SK-N-SH treated with all-trans-retinoic acid at 6 μM for 48 hours (cell line): Measurements from ENCODE around the gene BRD9.

ENCODE experiments used
- ATAC-seq: fragments of 200-7000 bp; cut with Tn5 transposase; 3 replicates; pipeline ENCODE4 v1.9.1; 2020; ENCODE audit warnings: mild to moderate bottlenecking, moderate library complexity
- ARNTL ChIP-seq: fragments of 450-650 bp; formaldehyde crosslinking; IDR thresholded peaks from 2 replicates; pipeline ENCODE4 v1.5.0; 2020; ENCODE audit warnings: low read depth, mild to moderate bottlenecking, moderate library complexity, borderline replicate concordance
- BACH2 ChIP-seq: fragments of 250-450 bp; sonication (Bioruptor Pico); IDR thresholded peaks from 2 replicates; pipeline ENCODE4 v1.9.0; 2021; ENCODE audit warnings: mild to moderate bottlenecking, borderline replicate concordance
- CSDC2 ChIP-seq: fragments of 250-450 bp; sonication (Bioruptor Pico); IDR thresholded peaks from 2 replicates; pipeline ENCODE4 v1.5.0; 2020; ENCODE audit warnings: mild to moderate bottlenecking, moderate library complexity
- GLIS3 ChIP-seq: fragments of 250-450 bp; sonication (Bioruptor Pico); IDR thresholded peaks from 2 replicates; pipeline ENCODE4 v1.5.0; 2020; ENCODE audit warnings: mild to moderate bottlenecking, moderate library complexity
- ISL1 ChIP-seq: fragments of 250-450 bp; sonication (Bioruptor Pico); IDR thresholded peaks from 2 replicates; pipeline ENCODE4 v2.1.2; 2022; ENCODE audit warnings: mild to moderate bottlenecking, moderate library complexity
- PPARA ChIP-seq: fragments of 250-450 bp; sonication (Bioruptor Pico); IDR thresholded peaks from 2 replicates; pipeline ENCODE4 v1.5.0; 2020; ENCODE audit warnings: mild to moderate bottlenecking, borderline replicate concordance
- RARB ChIP-seq: fragments of 250-450 bp; sonication (Bioruptor Pico); IDR thresholded peaks from 2 replicates; pipeline ENCODE4 v1.8.0; 2021; ENCODE audit warnings: mild to moderate bottlenecking, moderate library complexity
- SNAI2 ChIP-seq: fragments of 250-450 bp; sonication (Bioruptor Pico); IDR thresholded peaks from 2 replicates; pipeline ENCODE4 v1.5.0; 2020; ENCODE audit warnings: mild to moderate bottlenecking, moderate library complexity
- TCF4 ChIP-seq: fragments of 250-450 bp; sonication (Bioruptor Pico); IDR thresholded peaks from 2 replicates; pipeline ENCODE4 v1.8.0; 2021; ENCODE audit warnings: mild to moderate bottlenecking, moderate library complexity, borderline replicate concordance
- TOX ChIP-seq: fragments of 250-450 bp; sonication (Bioruptor Pico); IDR thresholded peaks from 2 replicates; pipeline ENCODE4 v1.8.0; 2021; ENCODE audit warnings: mild to moderate bottlenecking, moderate library complexity, borderline replicate concordance
- ZC3H10 ChIP-seq: fragments of 250-450 bp; sonication (Bioruptor Pico); IDR thresholded peaks from 2 replicates; pipeline ENCODE4 v1.5.1; 2021; ENCODE audit warnings: mild to moderate bottlenecking, moderate library complexity
- ZFP3 ChIP-seq: fragments of 250-450 bp; sonication (Bioruptor Pico); IDR thresholded peaks from 2 replicates; pipeline ENCODE4 v1.5.0; 2020; ENCODE audit warnings: mild to moderate bottlenecking, moderate library complexity
- ZFP30 ChIP-seq: fragments of 450-650 bp; formaldehyde crosslinking; IDR thresholded peaks from 2 replicates; pipeline ENCODE4 v1.5.0; 2022; ENCODE audit warnings: mild to moderate bottlenecking, moderate library complexity
- ZNF8 ChIP-seq: fragments of 450-650 bp; formaldehyde crosslinking; IDR thresholded peaks from 2 replicates; pipeline ENCODE4 v1.5.0; 2020; ENCODE audit warnings: mild to moderate bottlenecking, moderate library complexity
- TF ChIP-seq, protein P1 (sequence below): fragments of 250-450 bp; sonication (Bioruptor Pico); IDR thresholded peaks from 2 replicates; pipeline ENCODE4 v1.5.0; 2020; ENCODE audit warnings: mild to moderate bottlenecking, moderate library complexity
- TF ChIP-seq, protein P2 (sequence below): fragments of 250-450 bp; sonication (Bioruptor Pico); IDR thresholded peaks from 2 replicates; pipeline ENCODE4 v1.5.1; 2020; ENCODE audit warnings: low read depth, mild to moderate bottlenecking, moderate library complexity
- TF ChIP-seq, protein P3 (sequence below): fragments of 250-450 bp; sonication (Bioruptor Pico); IDR thresholded peaks from 2 replicates; pipeline ENCODE4 v1.8.0; 2020; ENCODE audit warnings: mild to moderate bottlenecking, moderate library complexity, borderline replicate concordance
- TF ChIP-seq, protein P4 (sequence below): fragments of 250-450 bp; sonication (Bioruptor Pico); IDR thresholded peaks from 2 replicates; pipeline ENCODE4 v1.5.1; 2021; ENCODE audit warnings: mild to moderate bottlenecking, moderate library complexity

BRD9 gene

DNA sequence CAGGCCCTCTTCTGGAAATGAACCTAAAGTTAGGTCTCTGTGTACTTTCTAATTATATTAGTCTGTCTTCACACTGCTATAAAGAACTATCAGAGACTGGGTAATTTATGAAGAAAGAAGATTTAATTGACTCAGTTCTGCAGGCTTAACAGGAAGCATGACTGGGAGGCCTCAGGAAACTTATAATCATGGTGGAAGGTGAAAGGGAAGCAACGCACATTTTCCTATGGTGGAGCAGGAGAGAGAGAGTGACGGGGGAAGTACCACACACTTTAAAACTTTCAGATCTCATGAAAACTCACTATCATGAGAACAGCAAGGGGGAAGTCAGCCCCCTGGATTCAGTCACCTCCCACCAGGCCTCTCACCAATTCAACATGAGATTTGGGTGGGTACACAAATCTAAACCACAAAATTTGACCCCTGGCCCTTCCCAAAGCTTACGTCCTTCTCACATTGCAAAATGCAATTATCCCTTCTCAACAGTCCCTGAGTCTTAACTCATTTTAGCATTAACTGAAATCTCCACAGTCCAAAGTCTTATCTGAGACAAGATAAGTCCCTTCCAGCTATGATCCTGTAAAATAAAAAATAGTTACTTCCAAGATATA lies 40.8 kb upstream of the BRD9 start:
- no peak for ATAC-seq
- TF ChIP-seq, protein P1, sequence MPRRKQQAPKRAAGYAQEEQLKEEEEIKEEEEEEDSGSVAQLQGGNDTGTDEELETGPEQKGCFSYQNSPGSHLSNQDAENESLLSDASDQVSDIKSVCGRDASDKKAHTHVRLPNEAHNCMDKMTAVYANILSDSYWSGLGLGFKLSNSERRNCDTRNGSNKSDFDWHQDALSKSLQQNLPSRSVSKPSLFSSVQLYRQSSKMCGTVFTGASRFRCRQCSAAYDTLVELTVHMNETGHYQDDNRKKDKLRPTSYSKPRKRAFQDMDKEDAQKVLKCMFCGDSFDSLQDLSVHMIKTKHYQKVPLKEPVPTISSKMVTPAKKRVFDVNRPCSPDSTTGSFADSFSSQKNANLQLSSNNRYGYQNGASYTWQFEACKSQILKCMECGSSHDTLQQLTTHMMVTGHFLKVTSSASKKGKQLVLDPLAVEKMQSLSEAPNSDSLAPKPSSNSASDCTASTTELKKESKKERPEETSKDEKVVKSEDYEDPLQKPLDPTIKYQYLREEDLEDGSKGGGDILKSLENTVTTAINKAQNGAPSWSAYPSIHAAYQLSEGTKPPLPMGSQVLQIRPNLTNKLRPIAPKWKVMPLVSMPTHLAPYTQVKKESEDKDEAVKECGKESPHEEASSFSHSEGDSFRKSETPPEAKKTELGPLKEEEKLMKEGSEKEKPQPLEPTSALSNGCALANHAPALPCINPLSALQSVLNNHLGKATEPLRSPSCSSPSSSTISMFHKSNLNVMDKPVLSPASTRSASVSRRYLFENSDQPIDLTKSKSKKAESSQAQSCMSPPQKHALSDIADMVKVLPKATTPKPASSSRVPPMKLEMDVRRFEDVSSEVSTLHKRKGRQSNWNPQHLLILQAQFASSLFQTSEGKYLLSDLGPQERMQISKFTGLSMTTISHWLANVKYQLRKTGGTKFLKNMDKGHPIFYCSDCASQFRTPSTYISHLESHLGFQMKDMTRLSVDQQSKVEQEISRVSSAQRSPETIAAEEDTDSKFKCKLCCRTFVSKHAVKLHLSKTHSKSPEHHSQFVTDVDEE (CRISPR knock-in tag): no peak
- no peak for TF ChIP-seq CSDC2

DNA sequence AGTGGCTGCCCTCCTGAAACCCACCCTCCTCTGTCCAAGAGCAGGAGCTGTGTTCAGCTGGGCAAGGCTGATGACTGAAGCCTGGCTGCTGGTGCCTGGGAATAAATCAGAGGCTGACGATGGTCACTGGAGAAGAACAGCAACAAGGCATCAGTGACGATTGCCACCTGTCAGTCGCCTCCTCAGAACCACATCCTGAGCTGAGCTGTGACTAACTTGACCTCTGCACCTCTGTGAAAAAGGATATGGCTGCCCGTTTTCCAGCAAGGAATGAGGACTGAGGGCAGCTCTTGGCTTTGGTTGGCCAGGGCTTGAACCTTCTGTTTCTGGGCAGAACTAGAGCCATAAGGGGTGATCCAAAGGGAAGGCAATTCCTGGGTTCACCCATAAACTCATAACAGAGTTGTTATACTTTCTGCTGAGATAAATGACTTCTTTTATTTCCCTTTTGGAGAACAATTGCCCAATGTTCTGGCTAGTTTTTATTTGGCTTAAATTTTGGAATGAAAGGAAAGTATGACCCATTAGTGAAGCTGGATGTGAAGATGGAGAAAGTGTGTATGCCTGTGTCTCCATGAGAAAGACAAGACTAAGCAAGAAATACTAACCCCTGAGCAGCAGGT lies 40.1 kb upstream of the BRD9 start:
- no peak for ATAC-seq
- TF ChIP-seq ZFP3 (no peak), BACH2 (CRISPR knock-in tag) (no peak), ISL1 (CRISPR knock-in tag) (no peak), CSDC2 (no peak), ZFP30 (CRISPR knock-in tag) (no peak), ZNF8 (CRISPR knock-in tag) (no peak), TOX (CRISPR knock-in tag) (no peak), TCF4 (CRISPR knock-in tag) (no peak), GLIS3 (CRISPR knock-in tag) (no peak), SNAI2 (CRISPR knock-in tag) (no peak)
- TF ChIP-seq, protein P2, sequence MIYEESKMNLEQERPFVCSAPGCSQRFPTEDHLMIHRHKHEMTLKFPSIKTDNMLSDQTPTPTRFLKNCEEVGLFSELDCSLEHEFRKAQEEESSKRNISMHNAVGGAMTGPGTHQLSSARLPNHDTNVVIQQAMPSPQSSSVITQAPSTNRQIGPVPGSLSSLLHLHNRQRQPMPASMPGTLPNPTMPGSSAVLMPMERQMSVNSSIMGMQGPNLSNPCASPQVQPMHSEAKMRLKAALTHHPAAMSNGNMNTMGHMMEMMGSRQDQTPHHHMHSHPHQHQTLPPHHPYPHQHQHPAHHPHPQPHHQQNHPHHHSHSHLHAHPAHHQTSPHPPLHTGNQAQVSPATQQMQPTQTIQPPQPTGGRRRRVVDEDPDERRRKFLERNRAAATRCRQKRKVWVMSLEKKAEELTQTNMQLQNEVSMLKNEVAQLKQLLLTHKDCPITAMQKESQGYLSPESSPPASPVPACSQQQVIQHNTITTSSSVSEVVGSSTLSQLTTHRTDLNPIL (CRISPR knock-in tag): no peak
- TF ChIP-seq, protein P3, sequence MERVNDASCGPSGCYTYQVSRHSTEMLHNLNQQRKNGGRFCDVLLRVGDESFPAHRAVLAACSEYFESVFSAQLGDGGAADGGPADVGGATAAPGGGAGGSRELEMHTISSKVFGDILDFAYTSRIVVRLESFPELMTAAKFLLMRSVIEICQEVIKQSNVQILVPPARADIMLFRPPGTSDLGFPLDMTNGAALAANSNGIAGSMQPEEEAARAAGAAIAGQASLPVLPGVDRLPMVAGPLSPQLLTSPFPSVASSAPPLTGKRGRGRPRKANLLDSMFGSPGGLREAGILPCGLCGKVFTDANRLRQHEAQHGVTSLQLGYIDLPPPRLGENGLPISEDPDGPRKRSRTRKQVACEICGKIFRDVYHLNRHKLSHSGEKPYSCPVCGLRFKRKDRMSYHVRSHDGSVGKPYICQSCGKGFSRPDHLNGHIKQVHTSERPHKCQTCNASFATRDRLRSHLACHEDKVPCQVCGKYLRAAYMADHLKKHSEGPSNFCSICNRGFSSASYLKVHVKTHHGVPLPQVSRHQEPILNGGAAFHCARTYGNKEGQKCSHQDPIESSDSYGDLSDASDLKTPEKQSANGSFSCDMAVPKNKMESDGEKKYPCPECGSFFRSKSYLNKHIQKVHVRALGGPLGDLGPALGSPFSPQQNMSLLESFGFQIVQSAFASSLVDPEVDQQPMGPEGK (CRISPR knock-in tag): no peak
- TF ChIP-seq, protein P4, sequence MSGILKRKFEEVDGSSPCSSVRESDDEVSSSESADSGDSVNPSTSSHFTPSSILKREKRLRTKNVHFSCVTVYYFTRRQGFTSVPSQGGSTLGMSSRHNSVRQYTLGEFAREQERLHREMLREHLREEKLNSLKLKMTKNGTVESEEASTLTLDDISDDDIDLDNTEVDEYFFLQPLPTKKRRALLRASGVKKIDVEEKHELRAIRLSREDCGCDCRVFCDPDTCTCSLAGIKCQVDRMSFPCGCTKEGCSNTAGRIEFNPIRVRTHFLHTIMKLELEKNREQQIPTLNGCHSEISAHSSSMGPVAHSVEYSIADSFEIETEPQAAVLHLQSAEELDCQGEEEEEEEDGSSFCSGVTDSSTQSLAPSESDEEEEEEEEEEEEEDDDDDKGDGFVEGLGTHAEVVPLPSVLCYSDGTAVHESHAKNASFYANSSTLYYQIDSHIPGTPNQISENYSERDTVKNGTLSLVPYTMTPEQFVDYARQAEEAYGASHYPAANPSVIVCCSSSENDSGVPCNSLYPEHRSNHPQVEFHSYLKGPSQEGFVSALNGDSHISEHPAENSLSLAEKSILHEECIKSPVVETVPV (CRISPR knock-in tag): no peak
- TF ChIP-seq, protein P1 (CRISPR knock-in tag): no peak

DNA sequence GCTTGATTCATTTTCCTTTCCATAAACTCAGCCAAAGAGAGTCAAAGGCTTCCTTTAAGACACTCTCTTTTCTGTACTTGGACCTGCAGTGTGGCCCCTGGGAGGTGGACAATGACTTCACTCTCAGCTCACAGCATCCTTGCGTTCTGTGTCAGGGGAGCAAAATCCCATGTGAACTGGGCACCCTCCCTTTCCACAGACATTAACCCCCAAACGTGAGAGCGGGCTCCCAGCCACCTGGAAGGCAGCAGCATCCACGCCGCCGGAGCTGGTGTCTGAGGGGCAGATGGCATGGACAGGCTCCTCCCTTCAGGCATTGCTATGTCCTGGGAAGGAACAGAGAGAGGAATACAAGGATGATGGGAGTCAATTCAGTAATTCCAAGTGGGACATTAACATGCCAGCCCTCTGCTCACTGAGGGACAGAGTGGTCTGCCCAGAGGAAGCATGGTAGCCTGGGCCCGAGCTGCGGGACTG lies 39.6 kb upstream of the BRD9 start:
- no peak for TF ChIP-seq TCF4 (CRISPR knock-in tag)
- no peak for TF ChIP-seq ZNF8 (CRISPR knock-in tag)
- no peak for TF ChIP-seq ARNTL (CRISPR knock-in tag)
- no peak for TF ChIP-seq ISL1 (CRISPR knock-in tag)
- no peak for TF ChIP-seq GLIS3 (CRISPR knock-in tag)
- no peak for TF ChIP-seq BACH2 (CRISPR knock-in tag)
- TF ChIP-seq CSDC2: no peak
- TF ChIP-seq RARB: no peak
- no peak for TF ChIP-seq ZFP3
- no peak for TF ChIP-seq ZC3H10 (CRISPR knock-in tag)
- TF ChIP-seq ZFP30 (CRISPR knock-in tag): no peak
- no peak for TF ChIP-seq PPARA (CRISPR knock-in tag)
- TF ChIP-seq, all 23 proteins: peak for 0
- ATAC-seq: no peak
